ENCODE measurements around the gene MFSD12.

MFSD12 gene

GRCh38 chr19:3538258-3538929, 19.0 kb downstream of the MFSD12 start:
- H2AFZ ChIP-seq (ENCODE audit: low read length) = no peak overlapping the region
- peak overlapping the region; percentile 11 for H2BK5ac ChIP-seq (ENCODE audit: low read length)
- H3K4me2 ChIP-seq (ENCODE audit: insufficient read depth, low read length, poor library complexity, severe bottlenecking) = no peak overlapping the region
- H3K9me3 ChIP-seq (replicated peaks in 1 of 2; ENCODE audit: control insufficient read depth in 2 of 2, insufficient read depth in 1 of 2, low read depth in 1 of 2, low read length in 2 of 2) = no peaks in the 10 kb centered on the region
- no peak for DNase-seq (ENCODE audit: low spot score)
- no peak overlapping the region for H4K91ac ChIP-seq (ENCODE audit: low read depth, low read length, poor library complexity)
- no CpG with 5 or more reads among the region's 25 CpGs for WGBS, 2 donors (ENCODE audit: extremely low coverage in 2 of 2, insufficient read length in 2 of 2, insufficient replicate concordance in 1 of 2)
- H3K18ac ChIP-seq (ENCODE audit: low read length) = no peak overlapping the region
- H3K9ac ChIP-seq (ENCODE audit: low read depth, low read length, poor library complexity) = peak overlapping the region; percentile 30
- H4K8ac ChIP-seq (ENCODE audit: low read depth, low read length) = no peak overlapping the region
- no peak overlapping the region for H2BK12ac ChIP-seq (ENCODE audit: low read length)
- H3K4me3 ChIP-seq (ENCODE audit: low read length in 2 of 2) = no peak overlapping the region
- peak overlapping the region; percentile 7 for H2AK5ac ChIP-seq (ENCODE audit: low read depth, low read length)
- H3K36me3 ChIP-seq (replicated peaks in 1 of 2; ENCODE audit: control insufficient read depth in 2 of 2, insufficient read depth in 2 of 2, low read length in 2 of 2) = peaks cover 25 to 57% of the 10 kb centered on the region in 2 donors
- peak overlapping the region; percentile 68 for H3K23ac ChIP-seq (ENCODE audit: low read depth, low read length, poor library complexity)
- no peak overlapping the region for H2BK120ac ChIP-seq (ENCODE audit: low read depth, low read length)
- no peak overlapping the region for H3K27ac ChIP-seq (replicated peaks; ENCODE audit: low read length)
- H3K4me1 ChIP-seq (ENCODE audit: control insufficient read depth in 2 of 2, insufficient read depth in 1 of 2, low read depth in 1 of 2, low read length in 2 of 2) = peaks cover 6 to 8% of the 10 kb centered on the region in 2 donors
- H2BK15ac ChIP-seq (ENCODE audit: low read length) = no peak overlapping the region
- H3K4ac ChIP-seq (ENCODE audit: low read length) = no peak overlapping the region
- H3K79me1 ChIP-seq (ENCODE audit: low read depth, low read length) = peaks cover 4% of the 10 kb centered on the region
- no peak overlapping the region for H3K14ac ChIP-seq (ENCODE audit: low read length)
- H3K27me3 ChIP-seq (ENCODE audit: control insufficient read depth in 3 of 3, insufficient read depth in 3 of 3, low read depth in 1 of 3, low read length in 3 of 3) = no peaks in the 10 kb centered on the region

GRCh38 chr19:3537438-3538240, 19.7 kb downstream of the MFSD12 start:
- H2AK5ac ChIP-seq (ENCODE audit: low read depth, low read length) = no peak overlapping the region
- no peaks in the 10 kb centered on the region for H3K27me3 ChIP-seq (ENCODE audit: control insufficient read depth in 3 of 3, insufficient read depth in 3 of 3, low read depth in 1 of 3, low read length in 3 of 3)
- peak overlapping the region; percentile 43 for H4K8ac ChIP-seq (ENCODE audit: low read depth, low read length)
- peak overlapping the region; percentile 66 for H2BK5ac ChIP-seq (ENCODE audit: low read length)
- no peak overlapping the region for H2AFZ ChIP-seq (ENCODE audit: low read length)
- no peak overlapping the region for H3K14ac ChIP-seq (ENCODE audit: low read length)
- no peak for DNase-seq (ENCODE audit: low spot score)
- no peak overlapping the region for H4K91ac ChIP-seq (ENCODE audit: low read depth, low read length, poor library complexity)
- no peak overlapping the region for H3K27ac ChIP-seq (replicated peaks; ENCODE audit: low read length)
- no CpG with 5 or more reads among the region's 22 CpGs for WGBS, 2 donors (ENCODE audit: extremely low coverage in 2 of 2, insufficient read length in 2 of 2, insufficient replicate concordance in 1 of 2)
- no peaks in the 10 kb centered on the region for H3K9me3 ChIP-seq (replicated peaks in 1 of 2; ENCODE audit: control insufficient read depth in 2 of 2, insufficient read depth in 1 of 2, low read depth in 1 of 2, low read length in 2 of 2)
- no peak overlapping the region for H2BK12ac ChIP-seq (ENCODE audit: low read length)
- no peak overlapping the region for H3K4me3 ChIP-seq (ENCODE audit: low read length in 2 of 2)
- H3K36me3 ChIP-seq (replicated peaks in 1 of 2; ENCODE audit: control insufficient read depth in 2 of 2, insufficient read depth in 2 of 2, low read length in 2 of 2) = peaks cover 33 to 64% of the 10 kb centered on the region in 2 donors
- H2BK15ac ChIP-seq (ENCODE audit: low read length) = no peak overlapping the region
- H3K9ac ChIP-seq (ENCODE audit: low read depth, low read length, poor library complexity) = no peak overlapping the region
- H3K4ac ChIP-seq (ENCODE audit: low read length) = no peak overlapping the region
- no peak overlapping the region for H2BK120ac ChIP-seq (ENCODE audit: low read depth, low read length)
- H3K4me1 ChIP-seq (ENCODE audit: control insufficient read depth in 2 of 2, insufficient read depth in 1 of 2, low read depth in 1 of 2, low read length in 2 of 2) = peaks cover 6 to 8% of the 10 kb centered on the region in 2 donors
- H3K4me2 ChIP-seq (ENCODE audit: insufficient read depth, low read length, poor library complexity, severe bottlenecking) = no peak overlapping the region
- peak overlapping the region; percentile 73 for H3K23ac ChIP-seq (ENCODE audit: low read depth, low read length, poor library complexity)
- H3K79me1 ChIP-seq (ENCODE audit: low read depth, low read length) = peaks cover 4% of the 10 kb centered on the region
- H3K18ac ChIP-seq (ENCODE audit: low read length) = peak overlapping the region; percentile 52

- H3K23ac ChIP-seq (ENCODE audit: low read depth, low read length, poor library complexity) = no peak overlapping the region
- no peak overlapping the region for H4K8ac ChIP-seq (ENCODE audit: low read depth, low read length)
- peak overlapping the region; percentile 50 for H3K9ac ChIP-seq (ENCODE audit: low read depth, low read length, poor library complexity)
- H3K4ac ChIP-seq (ENCODE audit: low read length) = no peak overlapping the region
- no peak overlapping the region for H3K14ac ChIP-seq (ENCODE audit: low read length)
- no peak overlapping the region for H3K18ac ChIP-seq (ENCODE audit: low read length)
- WGBS, 2 donors (ENCODE audit: extremely low coverage in 2 of 2, insufficient read length in 2 of 2, insufficient replicate concordance in 1 of 2) = no CpG with 5 or more reads among the region's 13 CpGs
- H3K4me3 ChIP-seq (ENCODE audit: low read length in 2 of 2) = no peak overlapping the region
- DNase-seq (ENCODE audit: low spot score) = no peak
- H2BK5ac ChIP-seq (ENCODE audit: low read length) = peak overlapping the region; percentile 48
- H2BK15ac ChIP-seq (ENCODE audit: low read length) = no peak overlapping the region
- H3K27me3 ChIP-seq (ENCODE audit: control insufficient read depth in 3 of 3, insufficient read depth in 3 of 3, low read depth in 1 of 3, low read length in 3 of 3) = no peaks in the 10 kb centered on the region
- peaks cover 38 to 70% of the 10 kb centered on the region in 2 donors for H3K36me3 ChIP-seq (replicated peaks in 1 of 2; ENCODE audit: control insufficient read depth in 2 of 2, insufficient read depth in 2 of 2, low read length in 2 of 2)
- peak overlapping the region; percentile 61 for H2AK5ac ChIP-seq (ENCODE audit: low read depth, low read length)
- peaks cover 6 to 8% of the 10 kb centered on the region in 2 donors for H3K4me1 ChIP-seq (ENCODE audit: control insufficient read depth in 2 of 2, insufficient read depth in 1 of 2, low read depth in 1 of 2, low read length in 2 of 2)
- no peak overlapping the region for H2AFZ ChIP-seq (ENCODE audit: low read length)
- H3K79me1 ChIP-seq (ENCODE audit: low read depth, low read length) = peaks cover 4% of the 10 kb centered on the region
- peak overlapping the region; percentile 18 for H2BK120ac ChIP-seq (ENCODE audit: low read depth, low read length)
- no peak overlapping the region for H3K4me2 ChIP-seq (ENCODE audit: insufficient read depth, low read length, poor library complexity, severe bottlenecking)
- no peak overlapping the region for H2BK12ac ChIP-seq (ENCODE audit: low read length)
- H3K27ac ChIP-seq (replicated peaks; ENCODE audit: low read length) = no peak overlapping the region
- H3K9me3 ChIP-seq (replicated peaks in 1 of 2; ENCODE audit: control insufficient read depth in 2 of 2, insufficient read depth in 1 of 2, low read depth in 1 of 2, low read length in 2 of 2) = no peaks in the 10 kb centered on the region
- H4K91ac ChIP-seq (ENCODE audit: low read depth, low read length, poor library complexity) = no peak overlapping the region
These were observed 20.3 kb downstream of the MFSD12 start for GRCh38 chr19:3537101-3537437.

- no peak for DNase-seq (ENCODE audit: low spot score)
These were observed 20.8 kb downstream of the MFSD12 start for GRCh38 chr19:3536429-3537100.

More at GRCh38 chr19:3536429-3537100, 20.8 kb downstream of the MFSD12 start:
- Histone ChIP-seq H3K4me3 (ENCODE audit: low read length in 2 of 2) (no peak overlapping the region), H3K14ac (ENCODE audit: low read length) (peak overlapping the region; percentile 21), H2BK12ac (ENCODE audit: low read length) (no peak overlapping the region), H3K27me3 (ENCODE audit: control insufficient read depth in 3 of 3, insufficient read depth in 3 of 3, low read depth in 1 of 3, low read length in 3 of 3) (no peaks in the 10 kb centered on the region), H2BK5ac (ENCODE audit: low read length) (peak overlapping the region; percentile 48), H4K8ac (ENCODE audit: low read depth, low read length) (no peak overlapping the region), H3K18ac (ENCODE audit: low read length) (peak overlapping the region; percentile 48), H3K23ac (ENCODE audit: low read depth, low read length, poor library complexity) (peak overlapping the region; percentile 89), H2BK120ac (ENCODE audit: low read depth, low read length) (peak overlapping the region; percentile 18), H2BK15ac (ENCODE audit: low read length) (no peak overlapping the region), H3K9me3 (replicated peaks in 1 of 2; ENCODE audit: control insufficient read depth in 2 of 2, insufficient read depth in 1 of 2, low read depth in 1 of 2, low read length in 2 of 2) (no peaks in the 10 kb centered on the region), H3K4ac (ENCODE audit: low read length) (no peak overlapping the region), H3K27ac (replicated peaks; ENCODE audit: low read length) (no peak overlapping the region), H2AK5ac (ENCODE audit: low read depth, low read length) (peak overlapping the region; percentile 61), H2AFZ (ENCODE audit: low read length) (no peak overlapping the region), H3K4me1 (ENCODE audit: control insufficient read depth in 2 of 2, insufficient read depth in 1 of 2, low read depth in 1 of 2, low read length in 2 of 2) (peaks cover 6 to 8% of the 10 kb centered on the region in 2 donors), H3K36me3 (replicated peaks in 1 of 2; ENCODE audit: control insufficient read depth in 2 of 2, insufficient read depth in 2 of 2, low read length in 2 of 2) (peaks cover 40 to 75% of the 10 kb centered on the region in 2 donors), H4K91ac (ENCODE audit: low read depth, low read length, poor library complexity) (no peak overlapping the region), H3K4me2 (ENCODE audit: insufficient read depth, low read length, poor library complexity, severe bottlenecking) (no peak overlapping the region), H3K9ac (ENCODE audit: low read depth, low read length, poor library complexity) (no peak overlapping the region), H3K79me1 (ENCODE audit: low read depth, low read length) (peaks cover 4% of the 10 kb centered on the region)
- WGBS, 2 donors (ENCODE audit: extremely low coverage in 2 of 2, insufficient read length in 2 of 2, insufficient replicate concordance in 1 of 2) = no CpG with 5 or more reads among the region's 27 CpGs

Data from neuronal stem cell (in vitro differentiated cells).